Gastroesophageal sphincter (tissue), 3 donors: ENCODE measurements around the gene STEAP1.

Source experiments
- POLR2A ChIP-seq, 2 donors: fragments of 450-650 bp; IDR thresholded peaks; one replicate each; pipeline ENCODE4 v1.6.1; 2017; ENCODE audit warnings: antibody characterized with exemption in 2 of 2, mild to moderate bottlenecking in 2 of 2, moderate library complexity in 1 of 2
- POLR2AphosphoS5 ChIP-seq: sonication (generic); formaldehyde crosslinking; IDR thresholded peaks from one replicate; pipeline ENCODE4 v1.6.1; 2017; ENCODE audit warnings: antibody characterized with exemption
- TF ChIP-seq, protein P1 (sequence below), 4 experiments: fragments of 200-600 bp in 2 of 4; fragments of 450-650 bp in 2 of 4; sonication (generic) in 1 of 4; IDR thresholded peaks; one replicate each; pipeline ENCODE4 v1.5.1; 2017 to 2019; ENCODE audit warnings: antibody characterized with exemption in 4 of 4, mild to moderate bottlenecking in 2 of 4, moderate library complexity in 2 of 4

DNA sequence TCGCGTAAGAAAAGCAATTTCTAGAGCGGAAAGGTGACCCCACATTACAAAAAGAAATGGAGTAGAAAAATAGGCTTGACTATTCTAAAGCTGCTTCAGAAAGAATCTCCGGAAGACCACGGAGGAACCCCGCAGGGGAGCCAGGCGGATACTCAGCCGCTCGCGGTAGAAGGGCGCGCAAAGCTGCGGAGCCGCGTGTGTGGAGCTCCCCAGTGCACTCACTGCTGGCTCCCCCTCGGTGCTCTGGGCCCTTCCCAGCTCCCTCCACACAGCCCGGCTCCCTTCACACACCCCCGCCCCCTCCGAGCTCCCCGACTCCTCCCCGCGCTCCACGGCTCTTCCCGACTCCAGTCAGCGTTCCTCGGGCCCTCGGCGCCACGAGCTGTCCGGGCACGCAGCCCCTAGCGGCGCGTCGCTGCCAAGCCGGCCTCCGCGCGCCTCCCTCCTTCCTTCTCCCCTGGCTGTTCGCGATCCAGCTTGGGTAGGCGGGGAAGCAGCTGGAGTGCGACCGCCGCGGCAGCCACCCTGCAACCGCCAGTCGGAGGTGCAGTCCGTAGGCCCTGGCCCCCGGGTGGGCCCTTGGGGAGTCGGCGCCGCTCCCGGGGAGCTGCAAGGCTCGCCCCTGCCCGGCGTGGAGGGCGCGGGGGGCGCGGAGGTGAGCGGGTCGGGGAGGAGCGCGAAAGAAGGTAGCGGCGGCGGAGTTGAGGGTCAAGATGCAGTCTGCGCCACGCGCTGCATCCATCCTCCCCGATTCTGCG lies 57.3 kb downstream of the STEAP1 start, which contains the start of gene STEAP2:
- TF ChIP-seq, protein P1, sequence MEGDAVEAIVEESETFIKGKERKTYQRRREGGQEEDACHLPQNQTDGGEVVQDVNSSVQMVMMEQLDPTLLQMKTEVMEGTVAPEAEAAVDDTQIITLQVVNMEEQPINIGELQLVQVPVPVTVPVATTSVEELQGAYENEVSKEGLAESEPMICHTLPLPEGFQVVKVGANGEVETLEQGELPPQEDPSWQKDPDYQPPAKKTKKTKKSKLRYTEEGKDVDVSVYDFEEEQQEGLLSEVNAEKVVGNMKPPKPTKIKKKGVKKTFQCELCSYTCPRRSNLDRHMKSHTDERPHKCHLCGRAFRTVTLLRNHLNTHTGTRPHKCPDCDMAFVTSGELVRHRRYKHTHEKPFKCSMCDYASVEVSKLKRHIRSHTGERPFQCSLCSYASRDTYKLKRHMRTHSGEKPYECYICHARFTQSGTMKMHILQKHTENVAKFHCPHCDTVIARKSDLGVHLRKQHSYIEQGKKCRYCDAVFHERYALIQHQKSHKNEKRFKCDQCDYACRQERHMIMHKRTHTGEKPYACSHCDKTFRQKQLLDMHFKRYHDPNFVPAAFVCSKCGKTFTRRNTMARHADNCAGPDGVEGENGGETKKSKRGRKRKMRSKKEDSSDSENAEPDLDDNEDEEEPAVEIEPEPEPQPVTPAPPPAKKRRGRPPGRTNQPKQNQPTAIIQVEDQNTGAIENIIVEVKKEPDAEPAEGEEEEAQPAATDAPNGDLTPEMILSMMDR (IDR thresholded peaks at IDR 0.05), result peak; percentile 42 to 78 (median 70)
- TF ChIP-seq POLR2AphosphoS5, result peak; percentile 78
- peak; percentile 50 to 66 for TF ChIP-seq POLR2A (IDR thresholded peaks at IDR 0.05)
